GM18861 (cell line): ENCODE results near the gene GAPDH.
A peak's percentile ranks its signal among the peaks of the same experiment; 100 is the strongest.
"Not testable (repeated sequence)": the region's sequence is repeated elsewhere in the genome, so short reads cannot be mapped to it uniquely, and the experiment has no call there.

Source experiments
- ATAC-seq: cut with Tn5 transposase; IDR thresholded peaks from one replicate; pipeline ENCODE4 v1.9.1; 2021; ENCODE audit not compliant: unreplicated experiment

The GAPDH gene

DNA sequence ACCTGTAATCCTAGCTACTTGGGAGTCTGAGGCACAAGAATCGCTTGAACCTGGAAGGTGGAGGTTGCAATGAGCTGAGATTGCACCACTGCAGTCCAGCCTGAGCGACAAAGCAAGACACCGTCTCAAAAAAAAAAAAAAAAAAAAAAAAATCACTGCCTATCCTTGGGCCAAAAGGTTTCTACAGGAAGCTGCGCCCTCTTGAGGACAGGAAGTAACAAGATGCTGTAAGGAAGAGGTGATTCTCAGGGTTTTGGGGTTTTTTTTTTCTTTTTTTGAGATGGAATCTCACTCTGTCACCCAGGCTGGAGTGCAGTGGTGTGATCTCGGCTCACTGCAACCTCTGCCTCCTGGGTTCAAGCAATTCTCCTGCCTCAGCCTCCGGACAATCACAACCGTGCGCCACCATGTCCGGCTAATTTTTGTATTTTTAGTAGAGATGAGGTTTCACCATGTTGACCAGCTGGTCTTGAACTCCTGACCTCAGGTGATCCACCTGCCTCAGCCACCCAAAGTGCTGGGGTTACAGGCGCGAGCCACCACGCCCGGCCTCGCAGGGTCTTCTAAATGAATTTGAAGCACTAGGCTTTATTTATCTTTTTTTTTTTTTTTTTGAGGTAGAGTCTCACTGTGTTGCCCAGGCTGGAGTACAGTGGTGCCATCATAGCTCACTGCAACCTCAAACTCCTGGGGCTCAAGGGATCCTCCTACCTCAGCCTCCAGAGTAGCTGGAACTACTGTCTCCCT is 23.9 kb downstream of the GAPDH start:
- not testable (repeated sequence) for ATAC-seq

DNA sequence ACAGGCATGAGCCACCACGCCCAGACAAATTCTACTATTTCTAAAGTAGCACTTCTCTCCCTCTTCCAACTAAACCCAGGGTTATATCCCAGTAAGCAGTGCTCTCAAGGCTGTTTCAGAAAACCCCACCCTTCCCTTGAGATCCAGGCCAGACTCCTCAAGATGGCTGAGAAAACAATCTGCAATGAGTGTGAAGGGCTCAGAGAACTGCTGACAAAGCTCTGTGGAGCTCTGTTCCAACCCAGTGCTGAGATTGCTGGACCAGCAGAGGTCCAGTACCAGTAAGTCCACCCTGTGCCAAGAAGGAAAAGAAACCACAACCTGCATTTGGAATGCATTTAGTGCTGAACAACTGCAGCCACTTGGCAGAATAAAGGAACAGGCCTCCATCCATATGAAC is 25.2 kb downstream of the GAPDH start:
- ATAC-seq = no peak

DNA sequence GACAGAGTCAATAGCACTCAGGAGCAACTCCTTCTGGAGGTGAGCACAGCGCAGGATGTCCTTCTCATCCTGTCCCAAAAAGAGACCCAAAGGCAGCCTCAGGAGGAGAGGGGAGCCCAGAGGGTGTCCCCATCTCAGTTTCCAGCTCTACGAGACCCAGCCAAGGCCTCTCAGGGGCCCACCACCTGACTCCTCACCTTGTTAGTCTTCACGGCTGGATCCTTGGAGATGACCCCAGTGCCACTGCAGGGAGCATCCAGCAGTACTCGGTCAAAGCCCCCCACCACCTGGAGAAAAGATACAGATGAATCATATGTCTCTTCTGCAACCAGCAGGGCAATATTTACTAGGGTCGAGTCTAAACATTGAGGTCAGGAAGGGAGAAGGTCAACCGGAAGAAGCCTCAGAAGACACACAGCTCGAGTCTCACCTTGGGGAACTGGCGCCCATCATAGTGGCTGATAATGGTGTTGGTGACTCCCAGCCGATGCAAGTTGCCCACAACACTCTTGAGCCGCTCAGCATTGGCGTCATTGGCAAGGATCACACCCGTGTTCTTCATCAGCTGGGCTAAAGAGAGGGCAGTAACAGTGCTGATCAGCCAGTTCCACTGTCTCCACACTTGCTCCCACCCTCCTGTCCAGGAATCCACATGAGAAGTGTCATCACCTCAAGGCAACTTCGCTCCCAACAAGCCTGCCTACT is 26.3 kb downstream of the GAPDH start:
- no peak for ATAC-seq

DNA sequence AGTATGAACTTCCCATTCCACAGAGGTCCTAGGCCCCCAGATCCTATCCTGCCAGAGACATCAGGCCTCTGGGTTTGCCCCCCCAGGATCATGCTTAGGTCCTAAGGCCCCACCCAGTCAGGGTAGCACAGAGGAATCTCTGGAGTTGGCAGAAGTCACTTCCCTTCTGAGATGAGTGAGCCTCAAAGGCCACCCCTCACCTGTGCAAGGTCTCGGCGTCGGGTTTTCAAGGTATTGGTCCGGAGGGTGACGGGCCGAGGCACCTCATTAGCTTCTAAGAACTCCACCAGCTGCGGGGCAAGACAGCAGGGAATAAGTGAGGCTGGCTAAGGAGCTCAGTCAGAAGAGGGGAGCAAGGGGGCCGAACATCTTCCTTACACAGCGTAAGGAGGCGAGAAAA is 28.6 kb downstream of the GAPDH start:
- ATAC-seq = no peak

DNA sequence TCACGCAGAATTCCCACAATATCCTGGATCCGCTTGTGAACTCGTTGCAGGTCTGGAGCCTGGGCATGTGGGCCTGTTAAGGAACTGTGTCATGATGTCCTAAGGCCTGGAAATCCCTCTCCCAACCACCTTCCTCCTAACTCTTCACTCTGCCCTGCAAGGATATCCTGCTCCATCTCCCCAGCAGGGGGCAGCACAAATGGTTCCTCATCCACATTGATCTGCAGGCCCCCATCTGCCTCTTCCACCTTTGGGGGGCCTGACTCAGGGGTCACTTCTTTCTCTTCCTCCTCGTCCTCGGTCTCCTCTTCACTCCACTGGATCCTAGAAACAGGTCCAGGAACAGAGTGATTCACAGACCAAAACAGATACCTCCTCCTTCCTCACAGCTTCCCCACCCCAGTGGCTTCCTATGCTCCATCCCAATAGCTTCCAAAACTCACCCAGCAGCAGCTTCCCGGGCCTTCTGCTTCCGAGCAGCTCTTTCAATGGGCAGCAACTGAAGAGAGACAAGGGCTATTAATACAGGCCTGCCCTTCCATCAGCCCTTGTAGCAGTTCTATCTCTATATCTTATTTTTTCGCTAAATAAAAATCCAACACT is 29.2 kb downstream of the GAPDH start:
- ATAC-seq = no peak

DNA sequence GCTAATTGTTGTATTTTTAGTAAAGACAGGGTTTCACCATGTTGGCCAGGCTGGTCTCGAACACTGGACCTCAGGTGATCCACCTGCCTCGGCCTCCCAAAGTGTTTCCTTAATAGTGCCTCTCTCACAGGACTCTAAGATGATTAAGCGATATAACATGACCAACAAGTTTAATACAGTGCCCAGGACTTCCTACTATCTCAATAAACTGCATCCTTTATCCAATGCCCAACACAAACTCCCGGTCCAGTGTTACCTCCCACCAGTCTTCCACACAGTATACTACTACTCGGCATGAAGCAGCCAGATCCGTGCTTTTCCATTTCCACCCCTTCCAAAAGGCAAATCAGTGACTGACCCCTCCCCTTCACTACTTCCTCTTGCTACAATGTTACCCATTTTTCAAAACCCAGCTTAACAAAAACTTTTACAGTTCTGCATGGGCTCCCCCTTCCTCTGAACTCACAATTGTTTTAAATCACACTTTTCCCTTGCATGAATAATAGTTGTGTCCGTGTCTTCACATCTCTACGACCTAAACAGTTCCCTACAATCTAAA is 32.9 kb downstream of the GAPDH start:
- no peak for ATAC-seq

DNA sequence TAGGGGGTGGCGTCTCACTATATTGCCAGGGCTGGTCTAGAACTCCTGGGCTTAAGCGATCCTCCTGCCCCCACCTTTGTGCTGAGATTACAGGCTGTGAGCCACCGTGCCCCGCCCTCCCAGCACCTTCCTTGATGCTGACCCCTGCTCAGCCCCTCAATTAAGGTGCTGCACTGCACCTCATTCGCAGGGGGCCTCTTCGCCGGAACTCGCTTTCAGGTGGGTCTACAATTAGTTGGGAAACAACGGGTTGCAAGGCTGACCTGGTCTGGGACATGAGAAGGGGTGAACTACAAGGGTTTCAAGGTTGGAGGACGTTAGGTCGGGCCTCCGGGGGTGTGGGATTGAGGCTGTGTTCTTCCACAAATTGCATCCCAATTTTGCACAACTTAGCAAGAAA is 35.0 kb downstream of the GAPDH start:
- no peak for ATAC-seq

DNA sequence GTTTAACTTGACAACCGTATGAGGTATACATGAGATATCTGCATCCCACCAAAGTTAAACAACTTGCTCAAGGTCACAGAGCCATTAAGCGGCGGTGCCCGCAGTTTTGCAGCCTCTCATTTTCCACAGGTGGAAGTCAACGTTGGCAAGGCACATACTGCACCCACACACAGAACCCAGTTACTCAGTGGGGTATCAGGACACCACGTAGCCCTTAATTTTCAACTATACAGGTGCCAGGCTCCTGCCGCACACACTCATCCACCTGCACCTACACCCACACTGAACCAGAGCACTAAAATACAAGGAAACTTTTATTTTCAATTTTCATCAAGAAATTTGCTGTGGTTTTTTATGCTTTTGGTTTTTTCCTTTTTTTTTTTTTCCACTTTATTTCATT is 35.5 kb downstream of the GAPDH start:
- no peak for ATAC-seq

DNA sequence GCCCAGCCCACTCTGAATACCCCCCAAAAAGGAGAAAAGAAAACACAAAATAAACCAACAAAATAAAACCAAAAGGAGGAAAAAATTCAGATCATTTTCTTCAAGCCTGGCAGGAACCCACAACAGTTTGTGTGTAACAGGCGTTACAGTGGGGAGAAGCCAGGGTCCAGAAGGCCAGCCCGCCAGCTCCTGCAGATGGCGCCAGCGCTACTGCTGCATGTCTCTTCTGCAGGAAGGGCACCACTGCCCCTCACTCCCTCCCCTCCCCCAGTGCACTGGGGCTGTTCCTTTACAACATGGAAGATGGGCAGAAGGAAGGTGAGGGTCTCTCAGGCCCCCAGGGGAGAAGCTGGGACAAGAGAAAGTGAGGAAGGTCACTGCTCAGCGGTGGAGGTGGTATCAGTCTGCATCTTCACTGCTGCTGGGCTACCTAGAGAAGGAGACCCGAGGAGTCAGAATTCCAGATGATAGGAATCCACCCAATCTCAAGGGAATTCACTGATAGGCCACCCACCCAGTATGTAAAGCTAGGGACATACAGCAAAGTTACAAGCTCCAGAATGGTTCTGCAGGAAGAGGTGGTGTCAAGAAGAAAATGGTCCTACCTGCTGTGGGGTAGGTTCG is 36.1 kb downstream of the GAPDH start:
- peak; percentile 38 for ATAC-seq

DNA sequence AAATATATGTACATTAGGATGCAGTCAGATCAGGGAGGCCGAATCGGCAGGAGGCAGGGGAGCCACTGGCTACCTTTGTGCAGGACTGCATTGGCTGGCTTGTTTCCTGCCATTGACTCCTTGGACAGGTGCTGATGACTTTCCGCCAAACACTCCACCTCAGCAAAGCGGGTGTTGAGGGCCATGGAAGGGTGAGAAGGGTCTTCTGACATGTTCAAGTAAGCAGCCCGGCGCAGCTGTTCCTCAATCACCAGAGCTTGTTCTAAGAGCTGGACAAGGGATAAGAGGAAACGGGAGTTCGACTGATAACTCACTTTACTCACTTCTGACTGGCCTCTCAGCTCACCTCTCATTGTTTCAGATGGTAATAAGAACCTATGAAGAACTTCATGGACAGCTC is 38.7 kb downstream of the GAPDH start:
- ATAC-seq = no peak

DNA sequence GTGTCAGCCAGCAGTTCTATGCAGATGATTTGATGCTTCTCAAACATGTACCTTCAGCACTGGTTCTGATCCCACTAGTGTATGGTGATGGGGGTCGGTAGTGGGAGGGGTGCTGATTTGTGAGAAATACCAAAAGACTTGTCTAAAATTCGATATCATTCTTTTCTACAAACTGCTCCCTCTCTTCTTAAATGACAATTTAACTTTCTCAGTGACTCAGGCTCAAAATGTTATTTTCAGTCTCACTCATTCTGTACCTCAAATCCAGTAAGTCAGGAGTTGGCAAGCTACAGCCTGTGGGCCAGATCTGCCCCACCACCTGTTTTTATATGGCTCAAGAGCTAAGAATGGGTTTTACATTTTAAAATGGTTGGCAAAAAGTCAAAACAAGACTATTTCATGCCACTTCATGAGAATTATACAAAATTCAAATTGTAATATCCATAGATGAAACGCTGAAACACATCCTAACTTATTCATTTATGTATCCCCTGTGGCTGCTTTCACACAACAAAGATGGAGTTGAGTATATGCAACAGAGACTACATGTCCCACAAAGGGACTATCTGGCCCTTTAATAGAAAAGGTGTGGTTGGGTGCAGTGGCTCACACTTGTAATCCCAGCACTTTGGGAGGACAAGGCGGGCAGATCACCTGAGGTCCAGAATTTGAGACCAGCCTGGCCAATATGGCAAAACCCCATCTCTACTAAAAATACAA is 40.4 kb downstream of the GAPDH start:
- no peak for ATAC-seq

DNA sequence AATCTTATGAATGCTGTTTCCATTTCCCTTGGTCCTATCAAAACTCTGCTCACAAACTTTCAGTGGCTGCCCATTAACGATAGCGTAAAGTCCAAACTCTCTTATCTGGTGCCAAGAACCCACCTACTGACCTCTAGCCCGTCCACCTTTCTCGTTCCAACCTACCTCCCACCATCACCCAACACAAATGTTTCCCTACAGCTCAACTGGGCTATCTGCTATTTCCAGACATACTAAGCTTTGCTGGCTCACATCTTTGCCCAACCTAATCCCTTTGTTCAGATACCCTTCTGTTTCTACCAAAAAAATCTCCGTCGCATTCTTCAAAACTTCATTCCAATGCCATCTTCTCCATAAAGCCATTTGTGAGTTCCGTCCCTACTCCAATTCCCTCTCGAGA is 41.3 kb downstream of the GAPDH start:
- ATAC-seq = no peak

DNA sequence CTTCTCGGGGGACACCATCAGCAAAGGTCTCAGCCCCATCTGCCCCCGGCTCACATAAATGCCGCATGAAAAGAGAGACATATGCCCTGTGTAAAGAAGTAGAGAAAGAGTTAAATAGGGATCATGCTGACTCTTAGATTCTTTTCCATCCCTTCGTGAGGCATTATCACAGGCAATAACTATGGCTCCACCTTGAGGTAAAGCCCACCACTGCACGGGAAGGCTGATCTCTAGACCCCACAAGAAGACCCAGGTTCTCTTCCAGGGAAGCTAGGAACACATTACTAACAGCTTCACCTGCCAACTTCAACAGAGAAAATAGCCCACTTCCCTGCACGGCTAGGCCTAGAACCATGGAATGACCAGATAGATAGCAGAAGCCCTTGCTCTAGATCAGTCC is 47.9 kb downstream of the GAPDH start:
- no peak for ATAC-seq

DNA sequence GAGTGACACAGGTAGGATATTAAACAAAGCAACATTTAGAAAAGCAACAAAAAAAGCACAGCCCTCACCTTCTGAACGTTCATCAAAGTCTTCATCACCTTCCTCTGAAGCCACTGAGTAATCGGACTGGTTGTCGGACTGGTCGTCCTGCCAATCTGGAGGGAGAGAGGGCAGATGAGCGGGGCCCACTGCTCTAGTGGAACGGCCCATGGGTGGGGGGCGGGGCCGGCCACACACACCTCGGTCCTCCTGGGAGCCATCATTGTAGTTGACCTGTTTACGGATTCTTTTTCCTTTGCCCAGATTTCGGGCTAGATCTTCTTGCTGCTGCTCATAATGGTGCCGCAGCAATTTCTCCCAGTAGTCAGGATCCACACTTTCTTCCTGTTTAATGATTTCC is 48.6 kb downstream of the GAPDH start:
- ATAC-seq = no peak

DNA sequence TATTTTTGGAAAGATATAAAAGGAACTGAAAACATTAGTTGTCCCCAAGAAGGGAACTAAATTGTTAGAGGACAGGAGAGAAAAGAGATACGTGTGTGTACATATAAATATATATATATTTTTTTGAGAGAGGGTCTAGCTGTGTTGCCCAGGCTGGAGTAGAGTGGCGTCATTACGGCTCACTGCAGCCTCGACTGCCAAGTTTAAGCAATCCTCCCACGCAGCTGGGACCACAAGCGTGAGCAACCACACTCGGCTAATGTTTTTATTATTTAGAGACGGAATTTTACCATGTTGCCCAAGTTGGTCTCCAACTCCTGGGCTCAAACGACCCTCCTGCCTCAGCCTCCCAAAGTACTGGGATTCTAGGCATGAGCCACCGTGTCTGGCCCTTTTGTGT is 50.0 kb downstream of the GAPDH start:
- no peak for ATAC-seq

DNA sequence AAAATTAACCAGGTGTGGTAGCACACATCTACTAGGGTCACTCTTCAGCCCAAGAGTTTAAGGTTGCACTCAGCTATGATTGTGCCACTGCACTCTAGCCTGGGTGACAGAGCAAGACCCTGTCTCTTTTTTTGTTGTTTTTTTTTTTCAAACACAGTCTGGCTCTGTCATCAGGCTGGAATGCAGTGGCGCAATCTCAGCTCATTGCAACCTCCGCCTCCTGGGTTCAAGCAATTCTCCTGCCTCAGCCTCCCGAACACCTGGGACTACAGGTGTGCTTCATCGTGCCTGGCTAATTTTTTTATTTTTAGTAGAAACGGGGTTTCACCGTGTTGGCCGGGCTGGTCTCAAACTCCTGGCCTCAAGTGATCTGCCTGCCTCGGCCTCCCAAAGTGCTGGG is 52.3 kb downstream of the GAPDH start:
- ATAC-seq = not testable (repeated sequence)
